ENCODE data around the gene NAB1.

Gene NAB1

GRCh38 chr2:190662754-190663153 is 13.9 kb downstream of the NAB1 start:
- H3K36me3 ChIP-seq (ENCODE audit: insufficient read depth, low read length), result peaks cover 28% of the 10 kb centered on the region
- H3K9me3 ChIP-seq (ENCODE audit: low read length), result peaks cover 5% of the 10 kb centered on the region; the same call in 1 of the 2 replicates
- H3K4me3 ChIP-seq (ENCODE audit: low read depth, low read length, poor library complexity, severe bottlenecking), result no peak overlapping the region
- H4K20me1 ChIP-seq (ENCODE audit: insufficient read depth, low read length), result no peaks in the 10 kb centered on the region
- 0 out of 2 replicates have a peak, but pooled peaks cover 3% of the 10 kb centered on the region for H3K79me2 ChIP-seq (ENCODE audit: insufficient read depth, low read length)
- no peaks in the 10 kb centered on the region for H3F3A ChIP-seq (ENCODE audit: insufficient read depth, low read length)
- no peak overlapping the region for H3K9ac ChIP-seq (ENCODE audit: low read length)
- no peaks in the 10 kb centered on the region for H3K9me2 ChIP-seq (ENCODE audit: low read depth, low read length)
- H3K4me1 ChIP-seq (ENCODE audit: insufficient read depth, low read length, severe bottlenecking), result no peaks in the 10 kb centered on the region
- no peak overlapping the region for H3K4me2 ChIP-seq (ENCODE audit: low read length)
- no peak overlapping the region for H3K27ac ChIP-seq (ENCODE audit: low read depth, low read length, poor library complexity, severe bottlenecking)
- TF ChIP-seq CTCF (IDR thresholded peaks at IDR 0.05; ENCODE audit: low read length), result no peak
- no peak for TF ChIP-seq EZH2 (IDR thresholded peaks at IDR 0.05; ENCODE audit: borderline replicate concordance, low read length)
- no peaks in the 10 kb centered on the region for H3K27me3 ChIP-seq (ENCODE audit: insufficient read depth, low read length)
- no peak overlapping the region for H2AFZ ChIP-seq (ENCODE audit: low read length)

DNA sequence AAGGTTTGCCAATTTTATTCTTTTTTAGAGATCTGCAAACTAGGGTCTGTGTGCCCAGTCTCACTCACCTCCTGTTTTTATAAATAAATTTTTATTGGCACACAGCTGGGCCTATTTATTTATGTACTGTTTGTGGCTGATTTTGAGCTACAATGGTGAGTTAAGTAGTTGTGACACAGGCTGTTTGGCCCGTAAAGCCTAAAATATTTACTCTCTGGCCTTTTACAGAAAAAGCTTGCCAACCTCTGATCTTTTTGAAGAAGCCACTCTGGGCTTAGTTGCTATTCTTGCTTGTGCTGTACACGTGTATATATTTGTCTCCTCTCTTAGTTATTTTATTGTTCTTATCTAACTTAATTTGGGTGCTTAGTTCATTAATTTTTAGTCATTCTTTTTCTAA is 14.5 kb downstream of the NAB1 start:
- Histone ChIP-seq H3K9ac (ENCODE audit: low read length) (no peak overlapping the region), H3K4me2 (ENCODE audit: low read length) (no peak overlapping the region)

GRCh38 chr2:190663839-190664238 is 15.0 kb downstream of the NAB1 start:
- H3K79me2 ChIP-seq (ENCODE audit: insufficient read depth, low read length), result 0 out of 2 replicates have a peak, but pooled peaks cover 3% of the 10 kb centered on the region
- H3K9me2 ChIP-seq (ENCODE audit: low read depth, low read length), result no peaks in the 10 kb centered on the region
- no peaks in the 10 kb centered on the region for H4K20me1 ChIP-seq (ENCODE audit: insufficient read depth, low read length)
- H3K9ac ChIP-seq (ENCODE audit: low read length), result no peak overlapping the region
- H3F3A ChIP-seq (ENCODE audit: insufficient read depth, low read length), result no peaks in the 10 kb centered on the region
- H2AFZ ChIP-seq (ENCODE audit: low read length), result no peak overlapping the region
- H3K9me3 ChIP-seq (ENCODE audit: low read length), result peaks cover 5% of the 10 kb centered on the region; the same call in 1 of the 2 replicates
- H3K4me1 ChIP-seq (ENCODE audit: insufficient read depth, low read length, severe bottlenecking), result no peaks in the 10 kb centered on the region
- no peak overlapping the region for H3K4me2 ChIP-seq (ENCODE audit: low read length)
- no peaks in the 10 kb centered on the region for H3K27me3 ChIP-seq (ENCODE audit: insufficient read depth, low read length)
- peaks cover 28% of the 10 kb centered on the region for H3K36me3 ChIP-seq (ENCODE audit: insufficient read depth, low read length)
- no peak for TF ChIP-seq EZH2 (IDR thresholded peaks at IDR 0.05; ENCODE audit: borderline replicate concordance, low read length)
- TF ChIP-seq CTCF (IDR thresholded peaks at IDR 0.05; ENCODE audit: low read length), result no peak
- no peak overlapping the region for H3K27ac ChIP-seq (ENCODE audit: low read depth, low read length, poor library complexity, severe bottlenecking)
- no peak overlapping the region for H3K4me3 ChIP-seq (ENCODE audit: low read depth, low read length, poor library complexity, severe bottlenecking)

More for the DNA sequence above, 14.5 kb downstream of the NAB1 start:
- no peaks in the 10 kb centered on the region for H4K20me1 ChIP-seq (ENCODE audit: insufficient read depth, low read length)
- H3F3A ChIP-seq (ENCODE audit: insufficient read depth, low read length), result no peaks in the 10 kb centered on the region
- TF ChIP-seq CTCF (IDR thresholded peaks at IDR 0.05; ENCODE audit: low read length) (no peak), EZH2 (IDR thresholded peaks at IDR 0.05; ENCODE audit: borderline replicate concordance, low read length) (no peak)
- H3K36me3 ChIP-seq (ENCODE audit: insufficient read depth, low read length), result peaks cover 28% of the 10 kb centered on the region
- no peak overlapping the region for H3K4me3 ChIP-seq (ENCODE audit: low read depth, low read length, poor library complexity, severe bottlenecking)
- no peaks in the 10 kb centered on the region for H3K4me1 ChIP-seq (ENCODE audit: insufficient read depth, low read length, severe bottlenecking)
- no peaks in the 10 kb centered on the region for H3K27me3 ChIP-seq (ENCODE audit: insufficient read depth, low read length)
- no peak overlapping the region for H2AFZ ChIP-seq (ENCODE audit: low read length)
- H3K9me3 ChIP-seq (ENCODE audit: low read length), result peaks cover 5% of the 10 kb centered on the region; the same call in 1 of the 2 replicates
- no peak overlapping the region for H3K27ac ChIP-seq (ENCODE audit: low read depth, low read length, poor library complexity, severe bottlenecking)
- H3K79me2 ChIP-seq (ENCODE audit: insufficient read depth, low read length), result 0 out of 2 replicates have a peak, but pooled peaks cover 3% of the 10 kb centered on the region
- no peaks in the 10 kb centered on the region for H3K9me2 ChIP-seq (ENCODE audit: low read depth, low read length)

All from OCI-LY1 (cell line).